ENCODE results near the gene TGFBR2. TPM values are rescaled to one million over a fixed set of nuclear protein-coding genes. Genes with fewer than 3 reads are reported as not detected.

Gene TGFBR2
- total RNA-seq, 1 donor from 2014 or later, result 59.6 TPM

GRCh38 chr3:30625541-30626438, 19.4 kb downstream of the TGFBR2 start:
- H3K9me3 Mint-ChIP-seq, result no peaks in the 10 kb centered on the region
- peak overlapping the region; percentile 88 for H3K27ac Mint-ChIP-seq
- peak overlapping the region; percentile 27 for H3K4me3 Mint-ChIP-seq
- H3K4me1 Mint-ChIP-seq (ENCODE audit: low read depth), result peaks cover 83% of the 10 kb centered on the region
- intact Hi-C loops (cut with micrococcal nuclease), result loop anchor here (10.0 kb wide), 1 partner anchor 1349 kb away; no protein-coding TSS in a partner anchor
- peaks cover 52% of the 10 kb centered on the region for H3K36me3 Mint-ChIP-seq (ENCODE audit: low read depth)
- no peak for DNase-seq (ENCODE audit: low spot score)
- no peaks in the 10 kb centered on the region for H3K27me3 Mint-ChIP-seq (ENCODE audit: insufficient read depth)

- Mint-ChIP-seq H3K4me3 (peak overlapping the region; percentile 27), H3K9me3 (no peaks in the 10 kb centered on the region), H3K27me3 (ENCODE audit: insufficient read depth) (no peaks in the 10 kb centered on the region), H3K36me3 (ENCODE audit: low read depth) (peaks cover 48% of the 10 kb centered on the region), H3K4me1 (ENCODE audit: low read depth) (peaks cover 83% of the 10 kb centered on the region), H3K27ac (peak overlapping the region; percentile 88)
- DNase-seq (ENCODE audit: low spot score), result no peak
- intact Hi-C loops (cut with micrococcal nuclease), result loop anchor here (10.0 kb wide), 1 partner anchor 1348 kb away; no protein-coding TSS in a partner anchor
Observed at GRCh38 chr3:30626443-30627180, 20.2 kb downstream of the TGFBR2 start.

- Mint-ChIP-seq H3K27ac (peak overlapping the region; percentile 98), H3K4me3 (peak overlapping the region; percentile 66), H3K9me3 (no peaks in the 10 kb centered on the region), H3K27me3 (ENCODE audit: insufficient read depth) (no peaks in the 10 kb centered on the region), H3K36me3 (ENCODE audit: low read depth) (peaks cover 49% of the 10 kb centered on the region), H3K4me1 (ENCODE audit: low read depth) (peaks cover 83% of the 10 kb centered on the region)
- intact Hi-C loops (cut with micrococcal nuclease), result loop anchor here (10.0 kb wide), 1 partner anchor 1346 kb away; no protein-coding TSS in a partner anchor
- DNase-seq (ENCODE audit: low spot score), result no peak
Observed at GRCh38 chr3:30628205-30628900, 22.0 kb downstream of the TGFBR2 start.

- Mint-ChIP-seq H3K9me3 (no peaks in the 10 kb centered on the region), H3K27me3 (ENCODE audit: insufficient read depth) (no peaks in the 10 kb centered on the region), H3K4me3 (peak overlapping the region; percentile 66), H3K27ac (peak overlapping the region; percentile 98), H3K4me1 (ENCODE audit: low read depth) (peaks cover 83% of the 10 kb centered on the region), H3K36me3 (ENCODE audit: low read depth) (peaks cover 44% of the 10 kb centered on the region)
- intact Hi-C loops (cut with micrococcal nuclease), result loop anchor here (10.0 kb wide), 1 partner anchor 1346 kb away; no protein-coding TSS in a partner anchor
- DNase-seq (ENCODE audit: low spot score), result no peak
Observed at GRCh38 chr3:30628901-30629590, 22.6 kb downstream of the TGFBR2 start.

GRCh38 chr3:30629746-30630145, 23.3 kb downstream of the TGFBR2 start:
- Mint-ChIP-seq H3K4me1 (ENCODE audit: low read depth) (peaks cover 85% of the 10 kb centered on the region), H3K27me3 (ENCODE audit: insufficient read depth) (no peaks in the 10 kb centered on the region), H3K9me3 (no peaks in the 10 kb centered on the region), H3K27ac (peak overlapping the region; percentile 98), H3K36me3 (ENCODE audit: low read depth) (peaks cover 47% of the 10 kb centered on the region), H3K4me3 (peak overlapping the region; percentile 66)
- intact Hi-C loops (cut with micrococcal nuclease), result loop anchor here (10.0 kb wide), 1 partner anchor 1345 kb away; no protein-coding TSS in a partner anchor
- no peak for DNase-seq (ENCODE audit: low spot score)

GRCh38 chr3:30630238-30631030, 24.0 kb downstream of the TGFBR2 start:
- H3K4me3 Mint-ChIP-seq, result peak overlapping the region; percentile 66
- DNase-seq (ENCODE audit: low spot score), result no peak
- peaks cover 52% of the 10 kb centered on the region for H3K36me3 Mint-ChIP-seq (ENCODE audit: low read depth)
- intact Hi-C loops (cut with micrococcal nuclease), result loop anchor here (1.0 kb wide), 5 partner anchors 10 to 25 kb away; partner anchors contain the start of gene TGFBR2
- H3K9me3 Mint-ChIP-seq, result no peaks in the 10 kb centered on the region
- H3K27ac Mint-ChIP-seq, result peak overlapping the region; percentile 98
- H3K4me1 Mint-ChIP-seq (ENCODE audit: low read depth), result peaks cover 90% of the 10 kb centered on the region
- no peaks in the 10 kb centered on the region for H3K27me3 Mint-ChIP-seq (ENCODE audit: insufficient read depth)

GRCh38 chr3:30631243-30631904, 25.0 kb downstream of the TGFBR2 start:
- peaks cover 48% of the 10 kb centered on the region for H3K36me3 Mint-ChIP-seq (ENCODE audit: low read depth)
- H3K4me1 Mint-ChIP-seq (ENCODE audit: low read depth), result peaks cover 90% of the 10 kb centered on the region
- no peaks in the 10 kb centered on the region for H3K9me3 Mint-ChIP-seq
- intact Hi-C loops (cut with micrococcal nuclease), result loop anchor here (1.0 kb wide), 5 partner anchors 9 to 25 kb away; partner anchors contain the start of gene TGFBR2
- peak overlapping the region; percentile 84 for H3K4me3 Mint-ChIP-seq
- H3K27me3 Mint-ChIP-seq (ENCODE audit: insufficient read depth), result no peaks in the 10 kb centered on the region
- H3K27ac Mint-ChIP-seq, result peak overlapping the region; percentile 98
- peak; percentile 55 for DNase-seq (ENCODE audit: low spot score)

- peak overlapping the region; percentile 84 for H3K4me3 Mint-ChIP-seq
Observed at GRCh38 chr3:30632065-30632464, 25.7 kb downstream of the TGFBR2 start.

GRCh38 chr3:30632521-30632920, 26.1 kb downstream of the TGFBR2 start:
- Mint-ChIP-seq H3K4me3 (peak overlapping the region; percentile 84), H3K36me3 (ENCODE audit: low read depth) (peaks cover 52% of the 10 kb centered on the region), H3K9me3 (no peaks in the 10 kb centered on the region), H3K27ac (peak overlapping the region; percentile 98), H3K4me1 (ENCODE audit: low read depth) (peaks cover 95% of the 10 kb centered on the region), H3K27me3 (ENCODE audit: insufficient read depth) (no peaks in the 10 kb centered on the region)
- DNase-seq (ENCODE audit: low spot score), result no peak
- intact Hi-C loops (cut with micrococcal nuclease), result no loop called here

More at GRCh38 chr3:30632065-30632464, 25.7 kb downstream of the TGFBR2 start:
- Mint-ChIP-seq H3K27ac (peak overlapping the region; percentile 98), H3K9me3 (no peaks in the 10 kb centered on the region), H3K36me3 (ENCODE audit: low read depth) (peaks cover 48% of the 10 kb centered on the region), H3K4me1 (ENCODE audit: low read depth) (peaks cover 91% of the 10 kb centered on the region), H3K27me3 (ENCODE audit: insufficient read depth) (no peaks in the 10 kb centered on the region)
- DNase-seq (ENCODE audit: low spot score), result no peak
- intact Hi-C loops (cut with micrococcal nuclease), result no loop called here

GRCh38 chr3:30633718-30634117, 27.3 kb downstream of the TGFBR2 start:
- peak overlapping the region; percentile 11 for H3K27ac Mint-ChIP-seq
- H3K4me3 Mint-ChIP-seq, result peak overlapping the region; percentile 5
- no peaks in the 10 kb centered on the region for H3K9me3 Mint-ChIP-seq
- H3K27me3 Mint-ChIP-seq (ENCODE audit: insufficient read depth), result no peaks in the 10 kb centered on the region
- no peak for DNase-seq (ENCODE audit: low spot score)
- intact Hi-C loops (cut with micrococcal nuclease), result no loop called here
- H3K4me1 Mint-ChIP-seq (ENCODE audit: low read depth), result peaks cover 98% of the 10 kb centered on the region
- H3K36me3 Mint-ChIP-seq (ENCODE audit: low read depth), result peaks cover 57% of the 10 kb centered on the region

Data from activated T-helper 1 cell treated with anti-CD3 and anti-CD28 coated beads, Interleukin-12 subunit alpha, Interleukin-12 subunit beta, Interleukin-2, Interleukin-4 antibody, amounts not matched to agents 30 ng/mL and 10 ng/mL and 1 ng/mL, durations not matched to agents 14 hours and 24 hours and 36 hours (primary cell).